CD4-positive, alpha-beta T cell treated with Interleukin-17A for 1 hour (primary cell): ENCODE measurements around the gene C11orf16.

ENCODE experiments used
- DNase-seq: peaks from one replicate; pipeline ENCODE4 v3.0.0-alpha.2; 2020

Gene C11orf16

GRCh38 chr11:8878771-8879170 is 54.0 kb downstream of the C11orf16 start:
- DNase-seq = no peak

GRCh38 chr11:8873741-8874405 is 58.9 kb downstream of the C11orf16 start:
- no peak for DNase-seq

DNA sequence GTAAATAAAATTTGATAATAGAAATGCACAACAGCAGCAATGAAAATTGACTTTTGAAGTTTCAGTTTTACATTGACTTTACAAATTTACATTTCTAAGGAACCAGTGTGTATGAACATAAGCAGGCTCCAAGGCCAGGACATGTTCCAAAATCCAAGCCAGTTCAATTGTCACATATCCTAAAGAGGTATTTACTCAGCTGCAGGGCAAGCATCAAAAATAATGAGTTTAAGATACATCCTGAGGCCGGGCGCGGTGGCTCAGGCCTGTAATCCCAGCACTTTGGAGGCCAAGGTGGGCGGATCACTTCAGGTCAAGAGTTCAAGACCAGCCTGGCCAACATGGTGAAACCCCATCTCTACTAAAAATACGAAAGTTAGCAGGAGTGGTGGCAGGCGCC is 60.8 kb downstream of the C11orf16 start:
- no peak for DNase-seq

DNA sequence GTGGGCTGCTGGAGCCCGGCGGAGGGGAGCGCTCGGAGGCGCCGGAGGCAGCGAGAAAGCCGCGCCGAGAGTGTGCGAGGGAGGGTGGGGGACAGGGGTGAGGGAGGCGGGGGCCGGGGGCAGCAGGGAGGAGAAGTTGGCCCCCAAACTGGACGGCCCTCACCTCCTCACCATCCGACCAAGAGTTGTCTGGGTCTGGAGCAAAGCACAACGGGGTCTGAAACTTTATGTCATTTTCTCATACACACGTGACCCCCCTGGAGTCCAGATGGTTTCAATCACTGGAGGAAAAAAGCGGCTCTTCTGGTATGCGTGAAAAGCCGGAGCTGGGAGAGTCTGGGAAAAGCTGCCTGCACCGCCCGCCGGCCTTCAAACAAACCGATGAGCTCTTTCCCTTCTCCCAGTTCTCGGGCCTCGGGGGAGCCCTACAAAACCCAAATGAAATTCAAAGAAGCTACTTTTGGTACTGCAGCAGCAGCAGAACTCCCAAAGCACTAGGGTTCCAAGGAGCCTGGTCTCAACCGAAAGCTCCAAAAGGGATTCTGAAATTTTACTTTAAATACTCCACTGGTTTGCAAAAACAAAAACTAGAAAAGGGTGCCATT is 61.5 kb downstream of the C11orf16 start:
- DNase-seq = no peak

DNA sequence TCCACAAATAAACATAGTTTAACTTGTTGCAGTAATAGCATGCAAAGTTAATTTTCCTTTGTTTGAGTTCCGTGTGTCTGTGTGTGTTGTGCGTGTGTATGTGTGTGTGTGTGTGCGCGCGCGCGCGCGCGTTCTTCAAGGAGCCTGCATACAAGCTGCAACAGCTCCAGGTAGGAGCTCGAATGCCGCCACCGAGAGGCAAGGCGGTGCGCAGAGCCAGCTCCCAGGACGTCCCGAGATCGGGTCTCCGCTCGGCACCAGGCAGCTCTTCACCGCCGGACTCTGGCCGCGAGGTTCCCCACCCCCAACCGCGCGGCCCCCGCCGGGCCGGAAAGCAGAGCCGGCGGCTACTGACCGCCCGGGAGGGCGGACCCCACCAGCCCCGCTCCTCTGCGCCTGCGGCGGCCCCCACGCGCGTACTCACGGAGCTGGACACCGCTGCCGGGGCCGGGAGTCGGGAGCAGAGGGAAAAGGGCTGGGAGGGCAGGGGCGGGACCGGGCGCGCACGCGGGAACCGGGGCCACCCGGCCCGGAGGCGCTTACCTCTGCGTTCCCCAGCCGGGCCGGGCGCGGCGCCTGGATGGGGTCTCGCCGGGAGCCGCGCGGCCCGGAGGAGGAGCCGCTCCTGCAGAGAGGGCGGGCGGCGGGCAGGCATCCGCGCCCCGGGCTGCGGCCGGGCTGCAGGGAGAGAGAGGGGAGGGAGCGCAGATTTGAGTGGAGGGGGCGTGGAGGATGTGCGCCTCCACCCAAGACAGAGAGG is 62.2 kb downstream of the C11orf16 start:
- no peak for DNase-seq
